AML-193 (cell line): ENCODE data around the gene KCNAB2.

Experiments
- DNase-seq, 2 experiments: peaks; one replicate each; lab custom pipeline; 2025; lab: John Stamatoyannopoulos, UW

The KCNAB2 gene

GRCh38 chr1:6129313-6129712 is 83.6 kb downstream of the KCNAB2 start:
- DNase-seq, result no peak

GRCh38 chr1:6130036-6130435 is 84.3 kb downstream of the KCNAB2 start:
- DNase-seq, result no peak

- no peak for DNase-seq
These were observed 84.9 kb downstream of the KCNAB2 start for GRCh38 chr1:6130596-6130995.

GRCh38 chr1:6131561-6131960 is 85.9 kb downstream of the KCNAB2 start:
- DNase-seq, result no peak

DNA sequence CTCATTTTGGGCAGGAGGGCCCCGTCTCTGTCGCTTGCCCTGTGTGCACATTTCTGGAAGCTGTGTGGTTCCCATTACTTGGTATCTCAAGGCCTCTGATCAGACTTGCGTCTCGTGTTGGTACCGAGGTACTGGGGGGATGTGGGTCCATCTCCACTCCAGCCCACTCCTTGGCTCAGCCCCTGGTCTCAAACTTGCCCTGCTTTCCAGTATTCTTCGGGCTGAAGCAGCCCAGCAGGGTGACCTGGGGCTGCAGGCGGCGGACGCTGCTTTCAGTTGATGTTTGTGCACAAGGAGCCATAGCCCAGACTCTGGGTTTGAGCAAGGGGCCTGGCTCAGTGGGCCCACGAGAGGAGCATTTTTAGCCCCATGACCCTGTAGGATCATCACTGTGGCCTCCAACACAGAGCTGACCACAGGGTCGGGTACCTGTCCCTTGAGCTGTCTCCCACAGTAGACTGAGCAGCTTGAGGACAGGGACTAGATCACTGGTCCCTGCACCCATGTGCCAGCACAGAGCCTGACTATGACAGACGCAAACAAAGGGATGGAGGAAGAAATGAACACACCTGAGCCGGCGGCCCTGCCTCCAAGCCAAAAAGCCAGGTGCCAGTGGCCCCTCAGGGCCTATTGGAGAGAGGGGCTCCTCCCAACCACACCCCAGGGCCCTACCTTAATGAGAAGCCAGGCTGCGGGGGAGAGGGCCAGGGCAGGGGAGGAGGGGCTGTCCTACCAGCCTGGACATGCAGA is 87.6 kb downstream of the KCNAB2 start:
- no peak for DNase-seq

- DNase-seq, result no peak
These were observed 88.5 kb downstream of the KCNAB2 start for GRCh38 chr1:6134206-6134605.

DNA sequence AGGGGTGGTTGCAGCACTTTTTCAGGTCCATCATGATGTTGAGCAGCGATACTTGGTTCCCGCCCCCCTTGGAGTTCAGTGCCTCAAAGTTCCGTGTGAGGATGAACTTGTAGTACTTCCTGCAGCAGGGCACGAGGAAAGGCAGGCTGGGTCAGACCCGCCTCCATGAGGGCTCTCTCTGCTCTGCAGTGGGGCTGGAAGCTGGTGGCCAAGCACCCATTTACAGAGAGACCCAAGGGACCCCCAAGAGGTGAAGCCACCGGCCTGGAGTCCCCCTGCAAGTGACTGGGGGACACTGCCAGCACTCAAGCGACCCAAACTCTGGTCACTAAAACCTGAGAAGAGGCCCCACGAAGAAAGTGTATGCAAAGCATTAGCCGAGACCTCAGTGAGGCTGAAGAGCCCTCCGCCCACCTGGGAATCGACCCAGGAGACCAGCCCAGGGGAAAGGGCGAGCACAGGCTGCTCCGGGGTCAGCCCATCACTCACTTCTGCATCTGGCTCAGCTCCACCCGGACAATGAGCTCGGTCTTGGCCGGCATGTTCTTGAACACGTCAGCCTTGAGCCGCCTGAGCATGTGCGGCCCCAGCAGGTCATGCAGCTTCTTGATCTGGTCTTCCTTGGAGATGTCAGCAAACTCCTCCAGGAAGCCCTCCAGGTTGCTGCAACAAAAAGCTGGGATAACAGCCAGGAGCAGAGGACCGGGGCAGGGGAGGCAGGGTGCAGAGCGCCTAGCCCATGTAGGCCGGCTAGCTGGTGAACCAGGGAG is 89.2 kb downstream of the KCNAB2 start:
- DNase-seq, result no peak

- no peak for DNase-seq
These were observed 91.0 kb downstream of the KCNAB2 start for GRCh38 chr1:6136516-6137220.

- no peak for DNase-seq
These were observed 92.1 kb downstream of the KCNAB2 start for GRCh38 chr1:6137758-6138157.

DNA sequence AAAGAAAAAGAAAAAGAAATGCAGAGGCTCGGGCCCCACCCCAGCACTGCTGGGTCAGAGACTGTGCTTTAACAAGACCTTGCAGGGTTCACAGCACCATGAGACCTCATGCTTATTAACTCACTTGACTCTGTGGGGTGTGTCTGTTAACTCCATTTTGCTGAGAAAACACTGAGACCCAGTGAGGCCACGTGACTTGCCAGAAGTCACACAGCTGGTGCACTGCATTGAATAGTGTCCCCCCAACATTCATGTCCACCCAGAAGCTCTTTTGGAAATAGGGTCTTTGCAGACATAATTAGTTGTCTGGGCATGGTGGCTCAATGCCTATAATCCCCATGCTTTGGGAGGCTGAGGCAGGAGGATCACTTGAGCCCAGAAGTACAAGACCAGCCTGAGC is 94.7 kb downstream of the KCNAB2 start:
- DNase-seq, result no peak

GRCh38 chr1:6141592-6141991 is 95.9 kb downstream of the KCNAB2 start:
- DNase-seq, result no peak

GRCh38 chr1:6142036-6142621 is 96.4 kb downstream of the KCNAB2 start:
- no peak for DNase-seq

GRCh38 chr1:6142734-6143133 is 97.0 kb downstream of the KCNAB2 start:
- no peak for DNase-seq

DNA sequence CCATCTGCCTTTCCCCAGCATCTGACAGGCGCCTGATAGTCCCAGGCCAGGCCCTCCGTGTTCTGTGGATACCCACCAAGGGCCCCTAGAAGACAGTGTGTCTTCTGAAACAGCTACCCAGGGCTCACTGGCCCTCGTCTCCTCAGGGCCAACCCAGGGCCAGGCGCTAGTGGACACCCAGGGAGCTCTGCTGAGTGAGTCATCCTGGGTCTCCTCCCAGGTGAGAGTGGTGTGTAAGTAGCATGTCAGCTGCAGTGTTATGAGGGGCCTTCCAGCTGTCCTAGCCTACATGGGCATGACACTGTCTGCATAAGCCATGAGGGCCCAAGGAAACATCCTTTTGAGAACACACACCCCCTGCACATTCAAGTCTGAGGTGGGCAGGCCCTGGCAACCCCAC is 97.7 kb downstream of the KCNAB2 start:
- DNase-seq, result no peak

DNA sequence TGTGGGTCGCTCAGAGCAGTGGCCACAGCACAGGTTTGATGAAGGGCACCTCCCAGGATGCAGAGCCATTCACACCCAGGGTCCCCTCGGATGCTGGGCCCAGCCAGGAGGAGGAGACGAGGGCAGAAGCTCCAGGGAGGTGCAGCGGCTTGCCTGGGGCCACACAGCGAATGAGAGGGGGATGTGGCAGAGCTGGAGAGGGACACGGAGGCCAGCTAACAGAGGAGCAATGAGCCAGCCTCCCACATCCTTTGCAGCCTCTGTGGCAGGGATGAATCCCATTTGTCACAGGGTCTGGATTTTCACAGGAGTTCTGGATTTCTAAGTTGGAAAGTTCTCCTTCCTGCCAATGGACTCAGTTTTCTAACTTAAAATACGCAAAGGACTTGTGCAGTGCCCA is 98.5 kb downstream of the KCNAB2 start:
- no peak for DNase-seq

- DNase-seq, result no peak
These were observed 99.1 kb downstream of the KCNAB2 start for GRCh38 chr1:6144647-6145395.

GRCh38 chr1:6145396-6145750 is 99.7 kb downstream of the KCNAB2 start:
- DNase-seq, result no peak

GRCh38 chr1:6145864-6146410 is 100.2 kb downstream of the KCNAB2 start:
- no peak for DNase-seq

DNA sequence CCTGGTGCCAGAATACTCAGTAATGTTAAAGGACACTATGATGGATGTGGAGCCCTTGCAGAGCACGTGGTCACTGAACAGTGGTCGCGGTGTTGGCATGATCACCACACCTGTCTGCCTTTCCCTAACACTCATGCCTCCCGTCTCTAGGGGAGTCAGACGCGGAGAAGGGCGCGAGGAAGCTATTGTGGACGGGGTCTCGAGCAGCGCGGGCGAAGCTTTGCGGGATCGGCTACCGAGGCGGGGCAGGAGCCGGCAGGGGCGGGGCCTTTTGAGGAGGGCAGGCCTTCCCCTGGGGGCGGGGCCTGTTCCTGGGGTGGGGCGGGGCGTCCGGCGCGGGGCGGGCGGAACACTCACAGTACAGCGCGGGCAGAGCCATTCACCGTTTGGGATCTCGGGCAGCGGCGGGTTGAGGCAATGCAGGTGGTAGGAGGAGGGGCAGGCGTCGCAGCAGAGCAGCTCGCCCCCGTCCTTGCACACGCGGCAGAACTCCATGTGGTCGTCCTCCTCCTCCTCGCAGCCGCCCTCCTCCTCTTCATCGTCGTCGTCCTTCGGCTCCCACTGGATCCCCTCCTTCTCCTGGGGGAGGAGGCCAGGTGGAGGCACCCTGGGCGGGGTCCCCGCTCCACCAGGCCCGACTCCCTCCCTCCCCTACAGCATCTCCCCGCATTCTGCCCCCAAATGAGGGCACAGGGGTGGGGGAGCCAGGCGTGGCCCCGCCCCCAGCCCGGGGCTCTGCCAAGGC is 103.0 kb downstream of the KCNAB2 start:
- DNase-seq, result no peak

DNA sequence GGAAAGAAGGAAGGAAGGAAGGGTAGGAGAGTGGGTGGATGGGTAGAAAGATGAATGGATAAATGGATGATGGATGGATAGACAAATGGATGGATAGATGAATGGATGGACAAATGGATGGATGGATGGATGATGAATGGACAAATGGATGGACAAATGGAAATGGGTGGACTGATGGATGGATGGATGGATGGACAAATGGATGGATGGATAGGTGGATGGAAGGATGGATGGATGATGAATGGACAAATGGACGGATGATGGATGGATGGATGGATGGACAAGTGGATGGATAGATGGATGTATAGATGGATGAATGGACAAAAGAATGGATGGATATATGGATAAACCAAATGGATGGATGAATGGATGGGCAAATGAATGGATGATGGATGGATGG is 103.9 kb downstream of the KCNAB2 start:
- no peak for DNase-seq
